ENCODE measurements around the gene FGD3.

DNA sequence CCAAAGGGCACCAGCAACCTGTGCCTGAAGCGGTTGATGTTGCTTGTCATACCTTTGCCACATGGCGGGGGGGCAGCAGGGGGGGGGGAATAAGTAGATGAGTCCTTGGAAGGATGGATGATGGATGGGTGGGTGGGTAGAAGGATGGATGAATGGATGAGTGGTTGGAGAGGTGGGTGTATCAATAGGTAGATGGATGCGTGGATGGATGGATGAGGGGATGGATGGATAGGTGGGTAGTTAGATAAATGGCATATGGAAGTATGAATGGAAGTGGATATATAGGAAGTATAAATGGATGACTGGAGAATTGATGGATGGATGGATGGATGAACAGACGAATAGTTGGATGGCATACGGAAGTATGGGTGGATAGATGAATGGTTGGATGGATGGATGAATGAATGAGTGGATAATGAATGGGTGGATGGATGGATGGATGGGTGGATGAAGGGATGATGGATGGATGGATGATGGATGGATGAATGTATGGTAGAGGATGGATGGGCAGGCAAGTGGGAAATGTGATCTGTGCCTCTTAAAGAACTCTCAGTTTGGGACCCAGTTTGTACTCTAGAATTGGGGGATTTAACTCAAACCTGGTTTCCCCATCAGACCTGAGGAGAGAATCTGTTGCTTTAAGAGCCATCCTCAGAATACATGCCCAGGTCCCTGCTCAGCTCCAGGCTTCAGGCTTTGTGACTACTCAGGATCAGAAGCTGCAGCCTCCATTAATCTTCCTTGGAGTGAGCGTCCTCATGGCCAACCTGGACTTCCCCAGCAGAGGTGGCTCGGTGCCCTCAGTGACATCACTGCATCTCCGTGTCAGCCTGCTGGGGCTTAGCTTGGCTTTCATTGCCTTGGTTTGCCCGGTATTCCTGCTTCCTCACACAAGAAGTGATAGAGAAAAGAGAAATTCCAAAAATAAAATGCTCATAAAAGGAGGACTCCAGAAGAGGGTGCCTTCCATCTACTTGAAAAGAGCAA lies 83.6 kb downstream of the FGD3 start:
- TF ChIP-seq, protein P1, sequence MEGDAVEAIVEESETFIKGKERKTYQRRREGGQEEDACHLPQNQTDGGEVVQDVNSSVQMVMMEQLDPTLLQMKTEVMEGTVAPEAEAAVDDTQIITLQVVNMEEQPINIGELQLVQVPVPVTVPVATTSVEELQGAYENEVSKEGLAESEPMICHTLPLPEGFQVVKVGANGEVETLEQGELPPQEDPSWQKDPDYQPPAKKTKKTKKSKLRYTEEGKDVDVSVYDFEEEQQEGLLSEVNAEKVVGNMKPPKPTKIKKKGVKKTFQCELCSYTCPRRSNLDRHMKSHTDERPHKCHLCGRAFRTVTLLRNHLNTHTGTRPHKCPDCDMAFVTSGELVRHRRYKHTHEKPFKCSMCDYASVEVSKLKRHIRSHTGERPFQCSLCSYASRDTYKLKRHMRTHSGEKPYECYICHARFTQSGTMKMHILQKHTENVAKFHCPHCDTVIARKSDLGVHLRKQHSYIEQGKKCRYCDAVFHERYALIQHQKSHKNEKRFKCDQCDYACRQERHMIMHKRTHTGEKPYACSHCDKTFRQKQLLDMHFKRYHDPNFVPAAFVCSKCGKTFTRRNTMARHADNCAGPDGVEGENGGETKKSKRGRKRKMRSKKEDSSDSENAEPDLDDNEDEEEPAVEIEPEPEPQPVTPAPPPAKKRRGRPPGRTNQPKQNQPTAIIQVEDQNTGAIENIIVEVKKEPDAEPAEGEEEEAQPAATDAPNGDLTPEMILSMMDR (IDR thresholded peaks at IDR 0.05) = no peak
- no peak for TF ChIP-seq ZFX (IDR thresholded peaks at IDR 0.05; ENCODE audit: borderline replicate concordance)
